HepG2 (cell line): Measurements from ENCODE around the gene ZNF428. TPM values are rescaled to one million over a fixed set of nuclear protein-coding genes. Genes with fewer than 3 reads are reported as not detected.

Source experiments
- HOXA9 ChIP-seq: sonication (generic); formaldehyde crosslinking; IDR thresholded peaks from 2 replicates; pipeline ENCODE4 v1.8.1; 2022; ENCODE audit warnings: missing genetic modification reagents, mild to moderate bottlenecking, moderate library complexity, borderline replicate concordance
- KDM5A ChIP-seq: fragments of 200-600 bp; sonication (generic); IDR thresholded peaks from 2 replicates; pipeline ENCODE4 v1.7.0; 2018; ENCODE audit warnings: antibody characterized with exemption, mild to moderate bottlenecking, low read length, borderline replicate concordance
- NCOA5 ChIP-seq: sonication (generic); formaldehyde crosslinking; IDR thresholded peaks from 2 replicates; pipeline ENCODE4 v1.4.0; 2020; ENCODE audit warnings: missing genetic modification reagents
- NFIB ChIP-seq: sonication (generic); formaldehyde crosslinking; IDR thresholded peaks from 2 replicates; pipeline ENCODE4 v1.9.0; 2021; ENCODE audit warnings: missing genetic modification reagents, mild to moderate bottlenecking, borderline replicate concordance
- NRL ChIP-seq: sonication (generic); formaldehyde crosslinking; IDR thresholded peaks from 2 replicates; pipeline ENCODE4 v1.5.0; 2020; ENCODE audit warnings: missing genetic modification reagents, mild to moderate bottlenecking, moderate library complexity, borderline replicate concordance
- POLR2A ChIP-seq, 2 experiments: IDR thresholded peaks; 2 replicates each; pipeline ENCODE4 v1.6.1; 2011; ENCODE audit warnings: low read depth in 2 of 2, low read length in 2 of 2, mild to moderate bottlenecking in 1 of 2, moderate library complexity in 1 of 2; ENCODE audit not compliant: insufficient read depth in 1 of 2
- REXO4 ChIP-seq: sonication (generic); formaldehyde crosslinking; IDR thresholded peaks from 2 replicates; pipeline ENCODE4 v1.8.0; 2022; ENCODE audit warnings: missing genetic modification reagents, mild to moderate bottlenecking, borderline replicate concordance
- RFXANK ChIP-seq: IDR thresholded peaks from 2 replicates; pipeline ENCODE4 v1.6.1; 2016
- SMARCC2 ChIP-seq: fragments of 450-650 bp; IDR thresholded peaks from 2 replicates; pipeline ENCODE4 v1.6.1; 2017; ENCODE audit warnings: antibody characterized with exemption, mild to moderate bottlenecking
- TEAD3 ChIP-seq: optimal IDR thresholded peaks from 2 replicates; pipeline ENCODE3; 2016; ENCODE audit warnings: borderline replicate concordance
- THAP7 ChIP-seq: sonication (generic); formaldehyde crosslinking; IDR thresholded peaks from 2 replicates; pipeline ENCODE4 v1.8.1; 2023; ENCODE audit warnings: mild to moderate bottlenecking, missing genetic modification reagents
- ZFAT ChIP-seq: sonication (generic); formaldehyde crosslinking; conservative IDR thresholded peaks from 2 replicates; pipeline ENCODE4 v1.8.1; 2023; ENCODE audit warnings: missing genetic modification reagents, inconsistent platforms
- ZFY ChIP-seq: sonication (generic); formaldehyde crosslinking; IDR thresholded peaks from 2 replicates; pipeline ENCODE4 v1.4.0; 2020; ENCODE audit warnings: missing genetic modification reagents
- ZMYM2 ChIP-seq: sonication (generic); formaldehyde crosslinking; IDR thresholded peaks from 2 replicates; pipeline ENCODE4 v1.8.0; 2022; ENCODE audit warnings: mild to moderate bottlenecking, missing genetic modification reagents
- ZNF263 ChIP-seq: sonication (generic); formaldehyde crosslinking; IDR thresholded peaks from 2 replicates; pipeline ENCODE4 v1.4.0; 2020; ENCODE audit warnings: missing genetic modification reagents
- ZNF431 ChIP-seq: sonication (generic); formaldehyde crosslinking; IDR thresholded peaks from 2 replicates; pipeline ENCODE4 v1.9.0; 2022; ENCODE audit warnings: missing genetic modification reagents, low read depth, mild to moderate bottlenecking, borderline replicate concordance
- ZNF747 ChIP-seq: sonication (generic); formaldehyde crosslinking; IDR thresholded peaks from 2 replicates; pipeline ENCODE4 v1.8.1; 2023; ENCODE audit warnings: missing genetic modification reagents, mild to moderate bottlenecking, borderline replicate concordance
- ZNF839 ChIP-seq: sonication (generic); formaldehyde crosslinking; IDR thresholded peaks from 2 replicates; pipeline ENCODE4 v1.4.0; 2020; ENCODE audit warnings: missing genetic modification reagents, mild to moderate bottlenecking, borderline replicate concordance
- polyA plus RNA-seq, 8 experiments: library from polyadenylated mRNA; depleted of rRNA in 3 of 8; stranded (reverse) in 7 of 8; unstranded in 1 of 8; fragments of >200 nt; fragmentation: Illumina TruSeq in 4 of 8; extraction: Trizol in 4 of 8; gene quantifications; 2 replicates each; pipeline versions ENCODE4 v1.2.1 to v1.2.3, GENCODE V29; 2011 to 2016; ENCODE audit warnings: low read depth in 4 of 8, missing spikeins in 1 of 8, mixed read lengths in 1 of 8; ENCODE audit not compliant: insufficient read depth in 1 of 8
- total RNA-seq, 5 experiments: library from RNA; depleted of rRNA; stranded (reverse); fragments of >200 nt; fragmentation: Illumina TruSeq; extraction: Trizol; gene quantifications; 2 replicates each; pipeline ENCODE4 v1.2.3, GENCODE V29; 2016; ENCODE audit warnings: low read depth in 1 of 5
- TF ChIP-seq, protein P1 (sequence below): sonication (generic); formaldehyde crosslinking; IDR thresholded peaks from 2 replicates; pipeline ENCODE4 v1.5.0; 2020; ENCODE audit warnings: missing genetic modification reagents
- TF ChIP-seq, protein P2 (sequence below): fragments of 450-650 bp; IDR thresholded peaks from 2 replicates; pipeline ENCODE4 v1.6.1; 2017; ENCODE audit warnings: mild to moderate bottlenecking
- TF ChIP-seq, protein P3 (sequence below): sonication (generic); formaldehyde crosslinking; IDR thresholded peaks from 2 replicates; pipeline ENCODE4 v1.8.0; 2022; ENCODE audit warnings: mild to moderate bottlenecking, missing genetic modification reagents, borderline replicate concordance
- TF ChIP-seq, protein P4 (sequence below): sonication (generic); formaldehyde crosslinking; IDR thresholded peaks from 2 replicates; pipeline ENCODE4 v1.5.1; 2020; ENCODE audit warnings: missing genetic modification reagents, mild to moderate bottlenecking, borderline replicate concordance

The ZNF428 gene
- total and polyA plus RNA-seq, 2 of the 13 experiments (the other 11 are each of a cell fraction or from before 2014, with no cell fraction given), result 10.4 to 26.9 TPM

- TF ChIP-seq NFIB (no peak), ZNF431 (CRISPR knock-in tag) (peak; percentile 85), RFXANK (CRISPR knock-in tag) (0 out of 2 replicates have a peak, but pooled peaks have one; percentile 26), ZNF839 (CRISPR knock-in tag) (peak; percentile 96), NRL (CRISPR knock-in tag) (peak; percentile 85), ZFY (CRISPR knock-in tag) (peak; percentile 91), NCOA5 (CRISPR knock-in tag) (no peak), ZNF747 (peak; percentile 92), ZMYM2 (0 out of 2 replicates have a peak, but pooled peaks have one; percentile 7), KDM5A (peak; percentile 51; the same call in 1 of the 2 replicates), TEAD3 (no peak), HOXA9 (peak; percentile 86; the same call in 1 of the 2 replicates), REXO4 (CRISPR knock-in tag) (peak; percentile 35; the same call in 1 of the 2 replicates), SMARCC2 (no peak), ZNF263 (peak; percentile 67; the same call in 1 of the 2 replicates), POLR2A (IDR thresholded peaks at IDR 0.05; ENCODE audit: insufficient read depth in 1 of 2, low read depth in 2 of 2, low read length in 2 of 2) (peak; percentile 78 to 80), THAP7 (CRISPR knock-in tag) (no peak), ZFAT (0 out of 2 replicates have a peak, but pooled peaks have one; percentile 70)
- TF ChIP-seq, protein P1, sequence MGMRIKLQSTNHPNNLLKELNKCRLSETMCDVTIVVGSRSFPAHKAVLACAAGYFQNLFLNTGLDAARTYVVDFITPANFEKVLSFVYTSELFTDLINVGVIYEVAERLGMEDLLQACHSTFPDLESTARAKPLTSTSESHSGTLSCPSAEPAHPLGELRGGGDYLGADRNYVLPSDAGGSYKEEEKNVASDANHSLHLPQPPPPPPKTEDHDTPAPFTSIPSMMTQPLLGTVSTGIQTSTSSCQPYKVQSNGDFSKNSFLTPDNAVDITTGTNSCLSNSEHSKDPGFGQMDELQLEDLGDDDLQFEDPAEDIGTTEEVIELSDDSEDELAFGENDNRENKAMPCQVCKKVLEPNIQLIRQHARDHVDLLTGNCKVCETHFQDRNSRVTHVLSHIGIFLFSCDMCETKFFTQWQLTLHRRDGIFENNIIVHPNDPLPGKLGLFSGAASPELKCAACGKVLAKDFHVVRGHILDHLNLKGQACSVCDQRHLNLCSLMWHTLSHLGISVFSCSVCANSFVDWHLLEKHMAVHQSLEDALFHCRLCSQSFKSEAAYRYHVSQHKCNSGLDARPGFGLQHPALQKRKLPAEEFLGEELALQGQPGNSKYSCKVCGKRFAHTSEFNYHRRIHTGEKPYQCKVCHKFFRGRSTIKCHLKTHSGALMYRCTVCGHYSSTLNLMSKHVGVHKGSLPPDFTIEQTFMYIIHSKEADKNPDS (CRISPR knock-in tag), result no peak
- TF ChIP-seq, protein P2, sequence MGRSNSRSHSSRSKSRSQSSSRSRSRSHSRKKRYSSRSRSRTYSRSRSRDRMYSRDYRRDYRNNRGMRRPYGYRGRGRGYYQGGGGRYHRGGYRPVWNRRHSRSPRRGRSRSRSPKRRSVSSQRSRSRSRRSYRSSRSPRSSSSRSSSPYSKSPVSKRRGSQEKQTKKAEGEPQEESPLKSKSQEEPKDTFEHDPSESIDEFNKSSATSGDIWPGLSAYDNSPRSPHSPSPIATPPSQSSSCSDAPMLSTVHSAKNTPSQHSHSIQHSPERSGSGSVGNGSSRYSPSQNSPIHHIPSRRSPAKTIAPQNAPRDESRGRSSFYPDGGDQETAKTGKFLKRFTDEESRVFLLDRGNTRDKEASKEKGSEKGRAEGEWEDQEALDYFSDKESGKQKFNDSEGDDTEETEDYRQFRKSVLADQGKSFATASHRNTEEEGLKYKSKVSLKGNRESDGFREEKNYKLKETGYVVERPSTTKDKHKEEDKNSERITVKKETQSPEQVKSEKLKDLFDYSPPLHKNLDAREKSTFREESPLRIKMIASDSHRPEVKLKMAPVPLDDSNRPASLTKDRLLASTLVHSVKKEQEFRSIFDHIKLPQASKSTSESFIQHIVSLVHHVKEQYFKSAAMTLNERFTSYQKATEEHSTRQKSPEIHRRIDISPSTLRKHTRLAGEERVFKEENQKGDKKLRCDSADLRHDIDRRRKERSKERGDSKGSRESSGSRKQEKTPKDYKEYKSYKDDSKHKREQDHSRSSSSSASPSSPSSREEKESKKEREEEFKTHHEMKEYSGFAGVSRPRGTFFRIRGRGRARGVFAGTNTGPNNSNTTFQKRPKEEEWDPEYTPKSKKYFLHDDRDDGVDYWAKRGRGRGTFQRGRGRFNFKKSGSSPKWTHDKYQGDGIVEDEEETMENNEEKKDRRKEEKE, result no peak
- TF ChIP-seq, protein P3, sequence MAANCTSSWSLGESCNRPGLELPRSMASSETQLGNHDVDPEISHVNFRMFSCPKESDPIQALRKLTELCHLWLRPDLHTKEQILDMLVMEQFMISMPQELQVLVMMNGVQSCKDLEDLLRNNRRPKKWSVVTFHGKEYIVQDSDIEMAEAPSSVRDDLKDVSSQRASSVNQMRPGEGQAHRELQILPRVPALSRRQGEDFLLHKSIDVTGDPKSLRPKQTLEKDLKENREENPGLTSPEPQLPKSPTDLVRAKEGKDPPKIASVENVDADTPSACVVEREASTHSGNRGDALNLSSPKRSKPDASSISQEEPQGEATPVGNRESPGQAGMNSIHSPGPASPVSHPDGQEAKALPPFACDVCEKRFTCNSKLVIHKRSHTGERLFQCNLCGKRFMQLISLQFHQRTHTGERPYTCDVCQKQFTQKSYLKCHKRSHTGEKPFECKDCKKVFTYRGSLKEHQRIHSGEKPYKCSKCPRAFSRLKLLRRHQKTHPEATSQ (CRISPR knock-in tag), result peak; percentile 8; the same call in 1 of the 2 replicates
- TF ChIP-seq, protein P4, sequence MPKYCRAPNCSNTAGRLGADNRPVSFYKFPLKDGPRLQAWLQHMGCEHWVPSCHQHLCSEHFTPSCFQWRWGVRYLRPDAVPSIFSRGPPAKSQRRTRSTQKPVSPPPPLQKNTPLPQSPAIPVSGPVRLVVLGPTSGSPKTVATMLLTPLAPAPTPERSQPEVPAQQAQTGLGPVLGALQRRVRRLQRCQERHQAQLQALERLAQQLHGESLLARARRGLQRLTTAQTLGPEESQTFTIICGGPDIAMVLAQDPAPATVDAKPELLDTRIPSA (CRISPR knock-in tag), result no peak
Measured at GRCh38 chr19:43619262-43620060, at the start of gene ZNF428 (continued).
